ENCODE results near the gene ADCY2. TPM values are rescaled to one million over a fixed set of nuclear protein-coding genes. Genes with fewer than 3 reads are reported as not detected.
A peak's percentile ranks its signal among the peaks of the same experiment; 100 is the strongest.

Gene ADCY2
- total RNA-seq, 1 experiment from 2014 or later = not detected

DNA sequence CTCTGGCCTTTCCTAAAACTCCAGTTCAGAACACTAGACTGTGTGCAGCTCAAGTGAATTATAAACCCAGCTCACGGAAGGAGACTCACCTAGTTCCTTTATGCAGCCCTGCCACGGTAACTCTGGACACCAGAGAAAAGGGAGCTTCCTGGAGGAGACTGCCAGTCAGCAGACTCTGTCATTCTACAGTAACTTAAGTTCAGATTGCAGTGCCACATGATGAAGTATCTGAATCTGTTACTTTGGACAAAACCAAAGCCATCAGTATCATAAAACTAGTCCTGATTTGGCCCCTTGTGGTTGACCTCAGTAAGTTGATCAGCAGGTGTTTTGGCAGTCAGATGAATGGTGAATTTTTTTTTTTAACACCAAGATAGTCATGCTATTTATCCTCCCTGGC is 475.7 kb downstream of the ADCY2 start:
- TF ChIP-seq, protein P1, sequence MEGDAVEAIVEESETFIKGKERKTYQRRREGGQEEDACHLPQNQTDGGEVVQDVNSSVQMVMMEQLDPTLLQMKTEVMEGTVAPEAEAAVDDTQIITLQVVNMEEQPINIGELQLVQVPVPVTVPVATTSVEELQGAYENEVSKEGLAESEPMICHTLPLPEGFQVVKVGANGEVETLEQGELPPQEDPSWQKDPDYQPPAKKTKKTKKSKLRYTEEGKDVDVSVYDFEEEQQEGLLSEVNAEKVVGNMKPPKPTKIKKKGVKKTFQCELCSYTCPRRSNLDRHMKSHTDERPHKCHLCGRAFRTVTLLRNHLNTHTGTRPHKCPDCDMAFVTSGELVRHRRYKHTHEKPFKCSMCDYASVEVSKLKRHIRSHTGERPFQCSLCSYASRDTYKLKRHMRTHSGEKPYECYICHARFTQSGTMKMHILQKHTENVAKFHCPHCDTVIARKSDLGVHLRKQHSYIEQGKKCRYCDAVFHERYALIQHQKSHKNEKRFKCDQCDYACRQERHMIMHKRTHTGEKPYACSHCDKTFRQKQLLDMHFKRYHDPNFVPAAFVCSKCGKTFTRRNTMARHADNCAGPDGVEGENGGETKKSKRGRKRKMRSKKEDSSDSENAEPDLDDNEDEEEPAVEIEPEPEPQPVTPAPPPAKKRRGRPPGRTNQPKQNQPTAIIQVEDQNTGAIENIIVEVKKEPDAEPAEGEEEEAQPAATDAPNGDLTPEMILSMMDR (IDR thresholded peaks at IDR 0.05; ENCODE audit: unreplicated experiment) = no peak
- DNase-seq (ENCODE audit: unreplicated experiment) = no peak
- no peak overlapping the region for H3K27ac Mint-ChIP-seq (ENCODE audit: low read depth, unreplicated experiment)
- H3K9me3 Mint-ChIP-seq (ENCODE audit: unreplicated experiment) = no peaks in the 10 kb centered on the region
- peaks cover 32% of the 10 kb centered on the region for H3K4me1 Mint-ChIP-seq (ENCODE audit: insufficient read depth, unreplicated experiment)
- peaks cover 42% of the 10 kb centered on the region for H3K36me3 Mint-ChIP-seq (ENCODE audit: insufficient read depth, unreplicated experiment)
- ChIA-PET CTCF (interaction anchor here (0.6 to 3.5 kb wide), 5 partner anchors 11 to 1239 kb away, joined by 3 to 23 read pairs (median 4); partner anchors contain the start of gene NSUN2), POLR2A (interaction anchor here (0.8 to 5.0 kb wide), 2 partner anchors 16 to 586 kb away, joined by 3 to 30 read pairs; no protein-coding TSS in a partner anchor)
- intact Hi-C loops (cut with micrococcal nuclease) = no loop called here
- no peak overlapping the region for H3K4me3 Mint-ChIP-seq (ENCODE audit: unreplicated experiment)
- no TSS peak for BruUV-seq (replicated peaks)
- no peaks in the 10 kb centered on the region for H3K27me3 Mint-ChIP-seq (ENCODE audit: insufficient read depth, unreplicated experiment)

DNA sequence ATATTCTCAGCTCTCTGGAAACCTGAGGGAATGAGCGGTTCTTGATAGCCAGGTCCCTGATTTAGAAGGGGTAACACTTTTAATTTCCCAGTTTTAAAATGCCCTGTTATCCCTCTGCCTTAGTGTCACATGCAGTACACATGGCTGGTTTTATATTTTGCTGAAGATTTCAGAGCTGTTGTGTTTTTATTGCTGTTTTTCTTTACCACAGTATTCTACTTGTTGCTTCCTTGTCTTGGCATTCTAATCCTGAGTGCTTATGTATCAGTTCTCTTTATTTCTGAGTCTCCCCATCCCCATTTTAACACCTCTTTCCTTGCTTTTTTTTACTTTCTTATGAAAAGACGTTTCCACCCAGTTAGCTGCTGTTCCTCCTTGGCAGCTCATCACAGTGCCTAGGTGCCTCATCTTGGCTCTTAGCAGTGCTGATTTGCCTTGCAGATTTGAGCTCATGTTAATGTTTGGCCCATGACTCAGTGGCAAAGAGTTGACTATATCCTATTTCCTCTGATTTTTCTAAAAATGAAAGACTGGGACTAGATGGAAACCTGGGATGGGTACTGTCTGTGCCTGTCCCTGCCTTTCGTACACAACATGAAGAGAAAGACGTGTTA is 476.7 kb downstream of the ADCY2 start:
- POLR2A ChIA-PET = interaction anchor here (0.6 to 0.8 kb wide), 3 partner anchors 484 to 1237 kb away, joined by 3 to 4 read pairs (median 3); no protein-coding TSS in a partner anchor
- intact Hi-C loops (cut with micrococcal nuclease) = no loop called here
- DNase-seq (ENCODE audit: unreplicated experiment) = no peak
- no peaks in the 10 kb centered on the region for H3K27me3 Mint-ChIP-seq (ENCODE audit: insufficient read depth, unreplicated experiment)
- H3K4me1 Mint-ChIP-seq (ENCODE audit: insufficient read depth, unreplicated experiment) = peaks cover 36% of the 10 kb centered on the region
- peak overlapping the region; percentile 11 for H3K4me3 Mint-ChIP-seq (ENCODE audit: unreplicated experiment)
- H3K9me3 Mint-ChIP-seq (ENCODE audit: unreplicated experiment) = no peaks in the 10 kb centered on the region
- no TSS peak for BruUV-seq (replicated peaks)
- TF ChIP-seq, protein P1 (IDR thresholded peaks at IDR 0.05; ENCODE audit: unreplicated experiment) = no peak
- H3K36me3 Mint-ChIP-seq (ENCODE audit: insufficient read depth, unreplicated experiment) = peaks cover 48% of the 10 kb centered on the region
- H3K27ac Mint-ChIP-seq (ENCODE audit: low read depth, unreplicated experiment) = peak overlapping the region; percentile 66
- CTCF ChIA-PET = interaction anchor here (0.6 to 3.5 kb wide), 6 partner anchors 10 to 1240 kb away, joined by 3 to 23 read pairs (median 5); partner anchors contain the start of gene NSUN2

DNA sequence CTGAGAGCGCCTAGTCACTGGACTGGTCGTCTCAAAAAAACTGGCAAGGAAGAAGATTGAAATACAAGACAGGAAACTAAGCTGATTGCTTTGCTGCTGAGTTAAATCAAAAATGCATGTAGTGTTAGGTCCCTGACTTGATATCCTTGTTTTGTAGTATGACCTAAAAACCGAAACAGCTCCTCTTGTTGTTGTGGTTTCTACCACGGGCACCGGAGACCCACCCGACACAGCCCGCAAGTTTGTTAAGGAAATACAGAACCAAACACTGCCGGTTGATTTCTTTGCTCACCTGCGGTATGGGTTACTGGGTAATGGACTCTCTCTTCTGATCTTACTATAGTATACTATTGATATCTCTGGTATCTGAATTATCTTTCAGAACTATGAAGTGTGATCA is 477.3 kb downstream of the ADCY2 start:
- Mint-ChIP-seq H3K36me3 (ENCODE audit: insufficient read depth, unreplicated experiment) (peaks cover 54% of the 10 kb centered on the region), H3K4me3 (ENCODE audit: unreplicated experiment) (no peak overlapping the region), H3K9me3 (ENCODE audit: unreplicated experiment) (no peaks in the 10 kb centered on the region), H3K4me1 (ENCODE audit: insufficient read depth, unreplicated experiment) (peaks cover 42% of the 10 kb centered on the region), H3K27me3 (ENCODE audit: insufficient read depth, unreplicated experiment) (no peaks in the 10 kb centered on the region), H3K27ac (ENCODE audit: low read depth, unreplicated experiment) (peak overlapping the region; percentile 66)
- no TSS peak for BruUV-seq (replicated peaks)
- ChIA-PET POLR2A (interaction anchor here (0.5 to 0.9 kb wide), 4 partner anchors 13 to 1238 kb away, joined by 3 to 4 read pairs (median 3); no protein-coding TSS in a partner anchor), CTCF (interaction anchor here (3.5 kb wide), 1 partner anchor 14 kb away, joined by 23 read pairs; no protein-coding TSS in a partner anchor)
- no peak for DNase-seq (ENCODE audit: unreplicated experiment)
- TF ChIP-seq, protein P1 (IDR thresholded peaks at IDR 0.05; ENCODE audit: unreplicated experiment) = no peak
- intact Hi-C loops (cut with micrococcal nuclease) = no loop called here

DNA sequence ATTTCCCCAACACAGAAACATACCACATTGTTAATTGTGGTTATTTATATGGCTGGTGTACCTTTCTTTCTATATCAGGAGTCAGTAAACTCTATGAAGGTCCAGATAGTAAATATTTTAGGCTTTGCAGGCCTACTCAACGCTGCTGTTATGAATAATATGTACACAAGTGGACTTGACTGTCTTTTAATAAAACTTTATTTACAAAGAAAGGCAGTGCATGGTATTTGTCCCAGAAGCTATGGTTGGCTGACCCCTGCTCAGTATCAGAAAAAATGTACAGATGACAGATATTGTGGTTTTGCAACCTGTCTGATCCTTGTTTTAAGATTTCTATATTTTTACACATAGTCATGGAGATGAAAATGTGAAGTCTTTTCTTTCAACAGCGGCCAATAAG is 478.7 kb downstream of the ADCY2 start:
- Mint-ChIP-seq H3K27ac (ENCODE audit: low read depth, unreplicated experiment) (no peak overlapping the region), H3K4me1 (ENCODE audit: insufficient read depth, unreplicated experiment) (peaks cover 52% of the 10 kb centered on the region), H3K9me3 (ENCODE audit: unreplicated experiment) (no peaks in the 10 kb centered on the region), H3K4me3 (ENCODE audit: unreplicated experiment) (no peak overlapping the region), H3K27me3 (ENCODE audit: insufficient read depth, unreplicated experiment) (no peaks in the 10 kb centered on the region), H3K36me3 (ENCODE audit: insufficient read depth, unreplicated experiment) (peaks cover 64% of the 10 kb centered on the region)
- intact Hi-C loops (cut with micrococcal nuclease) = no loop called here
- BruUV-seq (replicated peaks) = no TSS peak
- DNase-seq (ENCODE audit: unreplicated experiment) = no peak
- TF ChIP-seq, protein P1 (IDR thresholded peaks at IDR 0.05; ENCODE audit: unreplicated experiment) = no peak
- ChIA-PET POLR2A (no interaction called here), CTCF (interaction anchor here (3.5 to 4.3 kb wide), 2 partner anchors 11 to 12 kb away, joined by 23 to 32 read pairs; no protein-coding TSS in a partner anchor)

Measured in MCF 10A (cell line).